HS-5 (cell line): Measurements from ENCODE around the gene ORM1.

Experiments used
- DNase-seq: peaks from one replicate; pipeline ENCODE4 v3.0.0-alpha.2; 2012; ENCODE audit warnings: low read depth

Gene ORM1

GRCh38 chr9:114287763-114288192, 35.1 kb upstream of the ORM1 start:
- DNase-seq, result no peak

GRCh38 chr9:114288193-114289091, 34.5 kb upstream of the ORM1 start:
- no peak for DNase-seq

DNA sequence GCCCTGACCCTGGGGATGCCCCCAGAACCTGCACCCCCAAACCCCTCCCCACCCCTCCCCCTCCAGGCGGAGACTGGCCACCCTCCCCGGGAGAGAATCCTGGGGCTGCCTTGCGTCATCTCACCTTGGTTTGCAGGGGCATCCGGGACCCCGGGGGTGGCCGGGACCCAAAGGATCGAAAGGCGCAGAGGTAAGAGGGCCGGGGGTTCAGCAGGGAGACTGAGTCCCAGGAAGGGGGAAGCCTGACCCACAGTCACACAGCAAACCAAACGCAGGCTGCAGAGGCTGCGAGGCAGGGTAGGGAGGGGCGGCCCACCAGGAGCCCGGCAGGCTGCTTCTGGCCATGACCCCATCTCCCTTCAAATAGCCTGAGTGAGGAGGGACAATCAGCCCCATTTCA, 33.8 kb upstream of the ORM1 start:
- DNase-seq, result no peak

DNA sequence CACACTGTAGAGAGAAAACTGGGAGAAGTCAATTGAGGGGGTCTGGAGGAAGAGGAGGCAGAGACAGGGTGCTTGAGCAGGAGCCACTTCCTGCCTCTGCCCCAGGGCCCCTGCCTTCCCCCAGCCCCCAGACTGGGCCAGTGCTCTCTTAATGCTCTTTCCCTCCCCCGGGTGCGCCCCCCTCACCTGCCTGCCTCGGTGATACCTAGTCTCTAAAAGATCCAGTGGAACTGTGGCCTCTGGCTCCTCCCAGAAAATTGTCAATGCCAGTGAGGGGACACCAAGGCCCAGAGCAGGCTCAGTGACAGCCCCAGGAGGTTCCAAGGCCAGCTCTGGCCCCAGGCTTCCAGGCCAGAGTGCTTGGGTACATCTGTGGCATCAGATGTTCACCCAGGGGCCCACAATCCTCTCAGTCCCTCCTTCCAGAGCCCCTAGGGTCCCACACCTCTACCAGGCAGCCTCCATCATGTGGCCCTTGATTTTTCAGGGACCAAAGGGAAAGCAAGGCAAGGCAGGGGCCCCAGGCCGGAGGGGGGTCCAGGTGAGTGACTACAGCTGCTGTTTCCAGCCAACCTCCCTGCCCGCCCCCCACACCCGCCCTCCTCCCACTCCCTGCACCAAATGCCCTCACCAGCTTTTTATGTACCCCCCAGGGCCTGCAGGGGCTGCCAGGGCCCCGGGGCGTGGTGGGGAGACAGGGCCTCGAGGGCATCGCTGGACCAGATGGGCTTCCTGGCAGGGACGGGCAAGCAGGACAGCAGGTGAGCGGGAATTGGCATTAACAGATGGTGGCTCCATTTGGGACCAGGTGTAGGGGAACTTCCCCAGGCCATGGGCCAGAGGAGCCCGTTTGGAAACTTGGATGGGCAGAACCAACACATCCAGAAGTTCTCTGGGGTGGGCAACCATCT, 33.1 kb upstream of the ORM1 start:
- DNase-seq, result no peak

GRCh38 chr9:114290561-114290986, 32.3 kb upstream of the ORM1 start:
- DNase-seq, result no peak

- DNase-seq, result peak; percentile 38
Observed at GRCh38 chr9:114291064-114291474, 31.8 kb upstream of the ORM1 start.

- no peak for DNase-seq
Observed at GRCh38 chr9:114291886-114292590, 30.9 kb upstream of the ORM1 start.

DNA sequence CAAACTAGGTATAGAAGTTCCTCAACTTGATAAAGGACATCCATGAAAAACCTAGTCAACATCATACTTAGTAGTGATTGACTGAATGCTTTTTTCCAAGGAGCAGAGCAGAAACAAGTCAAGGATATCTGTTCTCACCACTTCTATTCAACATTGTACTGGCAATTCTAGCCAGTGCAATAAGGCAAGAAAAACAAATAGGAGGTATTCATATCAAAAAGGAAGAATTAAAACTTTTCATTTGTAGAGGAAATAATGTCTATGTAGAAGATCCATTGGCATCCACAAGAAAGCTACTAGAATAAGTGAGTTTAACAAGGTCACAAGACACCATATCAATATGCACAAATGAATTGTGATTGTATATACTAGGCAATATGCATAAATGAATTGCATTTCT, 28.2 kb upstream of the ORM1 start:
- no peak for DNase-seq

- no peak for DNase-seq
Observed at GRCh38 chr9:114296338-114296737, 26.6 kb upstream of the ORM1 start.

- DNase-seq, result no peak
Observed at GRCh38 chr9:114299286-114300152, 23.4 kb upstream of the ORM1 start.

DNA sequence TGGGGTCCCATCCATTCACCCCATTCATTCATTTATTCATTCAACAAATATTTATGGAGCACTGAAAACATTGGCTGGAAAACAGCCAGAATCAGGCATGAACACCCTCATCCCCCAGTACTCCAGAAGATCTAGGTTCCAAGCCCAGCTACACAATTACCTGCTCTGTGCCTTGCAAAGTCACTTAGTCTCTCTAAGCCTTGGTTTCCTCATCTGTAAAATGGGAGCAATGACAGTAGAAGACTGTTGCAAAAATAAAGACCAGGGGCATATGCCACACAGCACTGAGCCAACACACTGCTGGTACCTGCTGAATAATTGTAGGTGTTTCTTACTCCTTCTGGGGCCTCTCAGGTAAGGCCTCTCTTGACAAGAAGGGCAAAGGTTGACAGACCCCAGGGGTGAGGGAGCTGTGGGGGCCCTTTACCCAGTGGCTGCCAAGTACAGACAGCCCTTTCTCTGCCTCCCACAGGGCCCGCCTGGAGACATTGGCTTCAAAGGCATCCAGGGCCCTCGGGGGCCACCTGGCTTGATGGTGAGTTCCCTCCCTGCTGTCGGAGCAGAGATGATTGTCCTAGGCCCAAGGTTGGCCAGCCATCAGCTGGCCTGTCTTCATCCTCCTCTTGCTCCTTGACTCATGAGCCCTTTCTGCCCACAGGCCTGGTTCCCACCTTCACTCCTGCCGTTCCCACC, 22.6 kb upstream of the ORM1 start:
- DNase-seq, result no peak

DNA sequence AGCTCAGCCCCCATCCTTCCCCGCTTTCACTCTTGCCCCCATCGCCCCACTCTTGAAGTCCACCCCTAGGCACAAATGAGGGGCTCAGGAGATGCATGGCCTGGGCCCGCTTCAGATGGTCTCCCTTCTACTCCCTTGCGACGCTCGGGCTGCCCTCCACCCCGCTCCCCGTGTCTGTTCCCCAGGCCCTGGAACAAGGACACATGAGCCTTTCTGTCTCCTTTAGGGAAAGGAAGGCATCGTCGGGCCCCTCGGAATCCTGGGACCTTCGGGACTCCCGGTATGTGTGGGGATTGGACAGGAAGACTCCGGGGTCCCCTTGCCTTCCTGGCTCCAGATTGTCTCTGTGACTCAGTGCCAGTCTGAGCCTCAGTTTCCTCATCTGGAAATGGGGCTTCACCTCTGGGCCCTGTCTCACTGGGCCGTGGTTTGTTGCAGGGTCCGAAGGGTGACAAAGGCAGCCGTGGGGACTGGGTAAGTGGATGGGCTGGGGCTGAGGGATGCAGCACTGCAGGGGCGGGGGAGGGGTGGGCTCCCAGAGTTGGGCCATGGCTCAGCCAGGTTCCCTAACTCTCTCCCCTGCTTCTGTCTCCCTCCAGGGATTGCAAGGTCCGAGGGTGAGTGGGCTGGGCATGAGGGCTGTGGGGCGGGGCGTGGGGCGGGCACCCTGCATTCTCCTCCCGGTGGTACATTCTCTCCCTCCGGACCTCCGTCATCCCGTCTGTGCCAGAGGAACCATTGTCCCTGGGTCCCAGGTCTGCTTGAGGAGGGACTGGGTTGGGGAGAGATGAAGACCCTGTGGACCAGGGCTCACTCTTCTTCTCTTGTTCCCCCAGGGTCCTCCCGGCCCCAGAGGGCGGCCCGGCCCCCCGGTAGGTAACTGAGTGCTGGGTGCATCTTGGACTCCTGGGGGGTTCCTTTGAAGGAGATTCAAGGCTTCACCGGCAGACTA, 21.8 kb upstream of the ORM1 start:
- no peak for DNase-seq

GRCh38 chr9:114301798-114302565, 20.9 kb upstream of the ORM1 start:
- no peak for DNase-seq

DNA sequence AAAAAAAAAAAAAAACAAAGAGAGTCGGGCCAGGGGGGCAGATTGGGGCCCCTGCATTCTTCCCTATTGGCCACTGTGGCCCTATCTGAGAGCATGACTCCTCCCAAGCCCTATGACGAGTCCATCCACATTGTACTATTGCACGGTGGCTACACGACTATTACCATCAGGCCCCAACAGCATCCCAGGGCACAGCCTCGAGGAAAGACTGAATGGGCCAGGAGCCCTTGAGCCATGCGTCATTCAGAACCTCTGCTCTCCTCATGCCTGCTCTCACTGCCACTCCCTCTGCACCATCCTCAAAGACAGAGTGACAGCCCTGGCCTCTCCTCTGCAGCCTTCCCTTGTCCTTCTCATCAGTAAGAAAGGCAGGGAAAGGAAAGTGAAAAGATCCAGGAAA, 20.2 kb upstream of the ORM1 start:
- no peak for DNase-seq

- no peak for DNase-seq
Observed at GRCh38 chr9:114303571-114303970, 19.3 kb upstream of the ORM1 start.

GRCh38 chr9:114303977-114304376, 18.9 kb upstream of the ORM1 start:
- DNase-seq, result no peak

DNA sequence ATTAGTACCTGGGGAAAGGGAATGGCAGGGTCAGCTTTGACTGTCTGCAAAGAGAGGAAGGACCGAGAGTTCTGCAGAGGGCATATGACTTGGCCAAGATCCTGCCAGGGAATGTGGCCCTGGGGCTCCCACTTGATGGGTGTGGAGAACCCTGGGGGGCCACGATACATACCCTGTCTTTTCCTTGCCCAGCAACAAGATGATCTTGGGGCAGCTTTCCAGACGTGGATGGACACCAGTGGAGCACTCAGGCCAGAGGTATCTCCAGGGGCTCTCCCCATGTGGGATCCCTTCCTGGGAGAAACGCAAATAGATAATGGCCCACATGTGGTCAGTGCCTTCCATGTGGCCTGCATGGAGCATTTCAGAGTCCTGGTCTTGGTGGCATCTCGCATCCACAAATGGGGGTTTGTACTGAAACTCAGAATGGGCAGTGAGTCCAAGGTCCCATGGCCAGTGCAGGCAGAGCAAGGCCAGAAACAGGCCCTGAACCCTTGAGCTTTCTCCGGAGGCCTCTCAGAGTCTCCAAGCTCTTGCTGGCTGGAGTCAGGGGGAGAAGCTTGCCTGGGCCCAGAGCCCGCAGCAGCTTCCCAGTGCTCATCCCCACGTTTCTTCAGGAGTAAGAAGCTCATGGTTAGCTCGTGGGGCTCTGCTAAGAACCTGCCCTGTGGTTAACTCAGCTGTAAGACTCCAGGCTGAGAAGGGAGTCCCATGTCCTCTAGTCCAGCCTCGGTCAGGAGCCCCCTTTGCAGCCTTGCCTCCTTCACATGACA, 18.3 kb upstream of the ORM1 start:
- DNase-seq, result no peak

DNA sequence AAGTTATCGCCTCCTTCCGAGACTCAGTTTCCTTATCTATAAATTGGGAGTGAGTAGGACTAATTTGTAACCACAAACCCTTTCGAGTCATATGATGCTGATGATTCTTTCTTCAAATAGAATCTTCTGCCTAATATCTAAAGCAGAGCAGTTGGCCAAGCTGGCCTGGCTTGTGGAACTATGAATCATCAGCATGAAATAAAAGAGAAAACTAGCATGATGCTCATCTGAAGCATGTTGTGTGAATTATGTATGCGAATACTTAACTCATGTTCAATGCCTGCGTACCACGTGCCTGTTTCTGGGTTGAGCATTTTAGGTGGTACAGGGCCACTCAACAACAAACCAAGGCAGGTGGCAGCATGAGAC, 15.0 kb upstream of the ORM1 start:
- no peak for DNase-seq
